GM18873 (cell line): ENCODE results near the gene ENC1.
"Not testable (repeated sequence)": the region's sequence is repeated elsewhere in the genome, so short reads cannot be mapped to it uniquely, and the experiment has no call there.

Experiments
- ATAC-seq: cut with Tn5 transposase; IDR thresholded peaks from one replicate; pipeline ENCODE4 v1.9.1; 2021; ENCODE audit warnings: mild to moderate bottlenecking, moderate library complexity, moderate number of reproducible peaks; ENCODE audit not compliant: unreplicated experiment, low FRiP score

The ENC1 gene

GRCh38 chr5:74640450-74640953 is at the start of gene ENC1:
Gene ENC1, minus strand, starts transcription at chr5:74640728. Its CDS starts 4,243 bp downstream, at chr5:74636485.
- peak; percentile 48 for ATAC-seq

GRCh38 chr5:74686962-74687751 is 46.6 kb upstream of the ENC1 start:
- no peak for ATAC-seq

GRCh38 chr5:74685979-74686631 is 45.6 kb upstream of the ENC1 start:
- peak; percentile 42 for ATAC-seq

GRCh38 chr5:74684900-74685851 is 44.6 kb upstream of the ENC1 start, which contains the start of gene HEXB:
Gene HEXB, plus strand, starts transcription at chr5:74685233. Its CDS starts 28 bp downstream, at chr5:74685261.
- peak; percentile 54 for ATAC-seq

GRCh38 chr5:74679966-74680365 is 39.4 kb upstream of the ENC1 start:
- no peak for ATAC-seq

GRCh38 chr5:74679300-74679699 is 38.8 kb upstream of the ENC1 start:
- ATAC-seq = not testable (repeated sequence)

- ATAC-seq = not testable (repeated sequence)
These were observed 37.6 kb upstream of the ENC1 start for GRCh38 chr5:74678123-74678522.

- not testable (repeated sequence) for ATAC-seq
These were observed 35.9 kb upstream of the ENC1 start for GRCh38 chr5:74676466-74676865.

GRCh38 chr5:74673011-74673790 is 32.7 kb upstream of the ENC1 start:
- ATAC-seq = no peak

- no peak for ATAC-seq
These were observed 31.8 kb upstream of the ENC1 start for GRCh38 chr5:74672215-74672877.

GRCh38 chr5:74670396-74671038 is 30.0 kb upstream of the ENC1 start:
- no peak for ATAC-seq

GRCh38 chr5:74669821-74670220 is 29.3 kb upstream of the ENC1 start:
- ATAC-seq = no peak

GRCh38 chr5:74667396-74667795 is 26.9 kb upstream of the ENC1 start:
- ATAC-seq = no peak

- ATAC-seq = no peak
These were observed 25.3 kb upstream of the ENC1 start for GRCh38 chr5:74665816-74666215.

GRCh38 chr5:74665273-74665672 is 24.7 kb upstream of the ENC1 start:
- ATAC-seq = no peak

- ATAC-seq = no peak
These were observed 24.0 kb upstream of the ENC1 start for GRCh38 chr5:74664551-74664950.

GRCh38 chr5:74660873-74661272 is 20.3 kb upstream of the ENC1 start:
- ATAC-seq = no peak

GRCh38 chr5:74660140-74660539 is 19.6 kb upstream of the ENC1 start:
- no peak for ATAC-seq

GRCh38 chr5:74659172-74659571 is 18.6 kb upstream of the ENC1 start:
- no peak for ATAC-seq
